ENCODE measurements around the gene EVA1A. TPM values are rescaled to one million over a fixed set of nuclear protein-coding genes. Genes with fewer than 3 reads are reported as not detected.

The EVA1A gene
- total RNA-seq, 4 donors from 2014 or later = 1.3 to 1.6 TPM; not detected in 2

GRCh38 chr2:75603477-75603876, 42.7 kb upstream of the EVA1A start:
- Histone ChIP-seq H3K9me3 (peaks cover 0 to 4% (median 0%) of the 10 kb centered on the region in 4 donors), H3K4me3 (no peak overlapping the region), H3K27me3 (no peaks in the 10 kb centered on the region), H3K36me3 (no peaks in the 10 kb centered on the region), H3K4me1 (peaks cover 0 to 7% (median 0%) of the 10 kb centered on the region in 4 donors), H3K27ac (no peak overlapping the region)
- TF ChIP-seq EP300 (IDR thresholded peaks at IDR 0.05) (no peak), POLR2A (IDR thresholded peaks at IDR 0.05) (no peak)
- DNase-seq (ENCODE audit: low spot score in 2 of 2) = no peak
- 88 to 89% methylated on average over 1 of the region's 1 CpG for WGBS, 2 donors

DNA sequence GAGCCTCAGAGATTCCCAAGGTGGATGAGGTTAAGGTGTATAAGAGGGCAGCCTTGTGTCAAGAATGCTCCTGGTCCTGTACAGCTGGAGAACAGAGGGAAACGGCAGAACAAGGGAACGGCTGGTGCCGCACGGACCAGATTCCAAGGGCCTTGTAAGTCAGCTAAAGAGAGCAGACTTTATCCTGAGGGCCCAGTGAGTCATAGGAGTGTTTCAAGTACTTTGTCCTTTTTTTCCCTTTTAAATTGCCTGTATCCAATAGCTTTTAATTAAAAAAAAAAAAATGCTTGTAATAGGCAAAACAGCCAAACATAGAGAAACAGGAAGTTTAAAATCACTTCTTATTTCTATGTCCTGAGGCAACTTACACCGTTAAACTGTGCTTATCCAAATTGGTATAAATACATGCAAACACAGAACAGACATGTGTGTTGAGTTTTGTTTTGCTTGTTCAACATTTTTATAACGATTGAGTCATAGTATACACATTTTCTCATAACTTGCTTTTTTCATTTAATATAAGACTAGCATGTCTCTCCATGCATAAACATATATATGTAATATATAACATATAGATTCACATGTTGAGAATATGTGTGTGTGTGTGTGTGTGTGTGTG, 42.1 kb upstream of the EVA1A start:
- H3K4me3 ChIP-seq = no peak overlapping the region
- H3K9me3 ChIP-seq = peaks cover 0 to 4% (median 0%) of the 10 kb centered on the region in 4 donors
- no peak for DNase-seq (ENCODE audit: low spot score in 2 of 2)
- TF ChIP-seq EP300 (IDR thresholded peaks at IDR 0.05) (no peak), POLR2A (IDR thresholded peaks at IDR 0.05) (no peak)
- TF ChIP-seq, protein P1, sequence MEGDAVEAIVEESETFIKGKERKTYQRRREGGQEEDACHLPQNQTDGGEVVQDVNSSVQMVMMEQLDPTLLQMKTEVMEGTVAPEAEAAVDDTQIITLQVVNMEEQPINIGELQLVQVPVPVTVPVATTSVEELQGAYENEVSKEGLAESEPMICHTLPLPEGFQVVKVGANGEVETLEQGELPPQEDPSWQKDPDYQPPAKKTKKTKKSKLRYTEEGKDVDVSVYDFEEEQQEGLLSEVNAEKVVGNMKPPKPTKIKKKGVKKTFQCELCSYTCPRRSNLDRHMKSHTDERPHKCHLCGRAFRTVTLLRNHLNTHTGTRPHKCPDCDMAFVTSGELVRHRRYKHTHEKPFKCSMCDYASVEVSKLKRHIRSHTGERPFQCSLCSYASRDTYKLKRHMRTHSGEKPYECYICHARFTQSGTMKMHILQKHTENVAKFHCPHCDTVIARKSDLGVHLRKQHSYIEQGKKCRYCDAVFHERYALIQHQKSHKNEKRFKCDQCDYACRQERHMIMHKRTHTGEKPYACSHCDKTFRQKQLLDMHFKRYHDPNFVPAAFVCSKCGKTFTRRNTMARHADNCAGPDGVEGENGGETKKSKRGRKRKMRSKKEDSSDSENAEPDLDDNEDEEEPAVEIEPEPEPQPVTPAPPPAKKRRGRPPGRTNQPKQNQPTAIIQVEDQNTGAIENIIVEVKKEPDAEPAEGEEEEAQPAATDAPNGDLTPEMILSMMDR (IDR thresholded peaks at IDR 0.05) = no peak
- no peaks in the 10 kb centered on the region for H3K27me3 ChIP-seq
- H3K27ac ChIP-seq = no peak overlapping the region
- 48 to 55% methylated on average over 6 of the region's 6 CpGs for WGBS, 2 donors
- no peaks in the 10 kb centered on the region for H3K36me3 ChIP-seq
- peaks cover 0 to 5% (median 0%) of the 10 kb centered on the region in 4 donors for H3K4me1 ChIP-seq

GRCh38 chr2:75600461-75601011, 39.8 kb upstream of the EVA1A start:
- no peak for TF ChIP-seq POLR2A (IDR thresholded peaks at IDR 0.05)
- no peak for TF ChIP-seq EP300 (IDR thresholded peaks at IDR 0.05)
- TF ChIP-seq, protein P1 (IDR thresholded peaks at IDR 0.05) = no peak
- H3K27me3 ChIP-seq = no peaks in the 10 kb centered on the region
- DNase-seq (ENCODE audit: low spot score in 2 of 2) = no peak
- no peak overlapping the region for H3K4me3 ChIP-seq
- 44 to 57% methylated on average over 4 of the region's 4 CpGs for WGBS, 2 donors
- no peaks in the 10 kb centered on the region for H3K4me1 ChIP-seq
- peak overlapping the region in 3 of 4 donors; percentile 25 to 72 (median 46) for H3K27ac ChIP-seq
- no peaks in the 10 kb centered on the region for H3K36me3 ChIP-seq
- H3K9me3 ChIP-seq = peaks cover 0 to 4% (median 0%) of the 10 kb centered on the region in 4 donors

DNA sequence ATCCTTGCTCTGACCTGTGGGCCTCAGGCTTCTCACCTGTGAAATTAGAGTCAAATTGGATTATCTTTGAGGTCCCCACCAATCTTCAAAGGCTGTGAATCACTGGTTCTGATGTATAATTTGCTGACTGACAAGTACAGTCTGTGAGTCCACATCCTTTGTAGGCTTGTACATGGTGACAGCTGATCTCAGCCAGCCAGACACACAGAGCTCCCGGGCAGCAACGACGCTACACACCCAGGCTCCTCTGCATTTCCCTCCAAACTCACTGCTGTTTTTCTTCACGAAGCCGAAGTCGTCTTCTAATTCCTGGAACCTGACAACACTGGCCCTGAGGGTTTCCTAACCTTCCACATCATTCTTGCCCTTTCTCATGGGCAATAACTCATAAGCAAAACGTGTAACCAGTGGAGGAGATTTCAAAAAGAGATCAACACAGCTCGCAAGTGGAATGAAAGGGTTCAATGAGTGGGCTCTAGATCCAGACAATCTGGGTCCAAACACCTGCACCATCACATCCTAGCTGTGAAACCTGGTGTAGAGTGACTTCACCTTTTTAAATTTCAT, 37.9 kb upstream of the EVA1A start:
- Histone ChIP-seq H3K4me3 (no peak overlapping the region), H3K9me3 (peaks cover 0 to 4% (median 0%) of the 10 kb centered on the region in 4 donors), H3K27ac (no peak overlapping the region), H3K27me3 (no peaks in the 10 kb centered on the region), H3K36me3 (no peaks in the 10 kb centered on the region), H3K4me1 (no peaks in the 10 kb centered on the region)
- TF ChIP-seq POLR2A (IDR thresholded peaks at IDR 0.05) = no peak
- TF ChIP-seq, protein P1 (IDR thresholded peaks at IDR 0.05) = no peak
- TF ChIP-seq EP300 (IDR thresholded peaks at IDR 0.05) = no peak
- 95% methylated on average over 8 of the region's 8 CpGs for WGBS, 2 donors
- no peak for DNase-seq (ENCODE audit: low spot score in 2 of 2)

GRCh38 chr2:75597949-75598348, 37.2 kb upstream of the EVA1A start:
- 93 to 94% methylated on average over 20 of the region's 20 CpGs for WGBS, 2 donors
- Histone ChIP-seq H3K9me3 (peaks cover 0 to 4% (median 0%) of the 10 kb centered on the region in 4 donors), H3K4me3 (no peak overlapping the region), H3K27ac (no peak overlapping the region), H3K36me3 (no peaks in the 10 kb centered on the region), H3K4me1 (no peaks in the 10 kb centered on the region), H3K27me3 (no peaks in the 10 kb centered on the region)
- DNase-seq (ENCODE audit: low spot score in 2 of 2) = no peak
- TF ChIP-seq POLR2A (IDR thresholded peaks at IDR 0.05) (no peak), EP300 (IDR thresholded peaks at IDR 0.05) (no peak)
- TF ChIP-seq, protein P1 (IDR thresholded peaks at IDR 0.05) = no peak

Measured in tibial nerve (tissue), 4 donors.